ENCODE results near the gene DPP7.
A peak's percentile ranks its signal among the peaks of the same experiment; 100 is the strongest.

Gene DPP7

GRCh38 chr9:137062384-137062783 lies 52.1 kb downstream of the DPP7 start:
- Histone ChIP-seq H3K36me3 (ENCODE audit: low read depth) (no peaks in the 10 kb centered on the region), H3K4me3 (ENCODE audit: severe bottlenecking) (no peak overlapping the region), H3K4me1 (ENCODE audit: insufficient read depth, poor library complexity, severe bottlenecking) (peaks cover 9% of the 10 kb centered on the region), H3K27ac (ENCODE audit: poor library complexity, severe bottlenecking) (peak overlapping the region; percentile 42), H3K27me3 (ENCODE audit: insufficient read depth, poor library complexity, severe bottlenecking) (no peaks in the 10 kb centered on the region), H3K9me3 (ENCODE audit: severe bottlenecking) (no peaks in the 10 kb centered on the region)
- ATAC-seq (ENCODE audit: low read depth) (peak; percentile 52; the same call in 2 of the 3 replicates), DNase-seq (ENCODE audit: low spot score) (no peak)
- TF ChIP-seq CTCF (IDR thresholded peaks at IDR 0.05; ENCODE audit: poor library complexity, severe bottlenecking) = no peak

Data from RWPE2 (cell line).